ENCODE measurements around the gene FBXL19. TPM values are rescaled to one million over a fixed set of nuclear protein-coding genes. Genes with fewer than 3 reads are reported as not detected.

FBXL19 gene
- total RNA-seq, 2 experiments from 2014 or later, result 16.1 to 34.8 TPM

- no peaks in the 10 kb centered on the region for H3K9me2 ChIP-seq (ENCODE audit: insufficient read depth, low read length)
- intact Hi-C loops (cut with micrococcal nuclease; ENCODE audit: unreplicated experiment), result loop anchor here (1.0 to 10.0 kb wide), 3 partner anchors 110 to 457 kb away; partner anchors contain the start of gene ZNF843
- H3K4me1 ChIP-seq (ENCODE audit: insufficient read depth, low read length, poor library complexity, severe bottlenecking), result no peaks in the 10 kb centered on the region
- H3K27ac ChIP-seq (ENCODE audit: low read depth, low read length, poor library complexity, severe bottlenecking), result no peak overlapping the region
- no peaks in the 10 kb centered on the region for H3K79me2 ChIP-seq (ENCODE audit: insufficient read depth, low read depth, low read length)
- DNase-seq (ENCODE audit: low spot score), result no peak
- H3K4me3 ChIP-seq (ENCODE audit: low read depth, low read length, poor library complexity, severe bottlenecking), result no peak overlapping the region
- BruUV-seq (replicated peaks), result no TSS peak
- no peak overlapping the region for H3K4me2 ChIP-seq (ENCODE audit: low read length)
- no peaks in the 10 kb centered on the region for H3K9me3 ChIP-seq (ENCODE audit: low read length)
- no peaks in the 10 kb centered on the region for H4K20me1 ChIP-seq (ENCODE audit: insufficient read depth, low read length)
- TF ChIP-seq, protein P1, sequence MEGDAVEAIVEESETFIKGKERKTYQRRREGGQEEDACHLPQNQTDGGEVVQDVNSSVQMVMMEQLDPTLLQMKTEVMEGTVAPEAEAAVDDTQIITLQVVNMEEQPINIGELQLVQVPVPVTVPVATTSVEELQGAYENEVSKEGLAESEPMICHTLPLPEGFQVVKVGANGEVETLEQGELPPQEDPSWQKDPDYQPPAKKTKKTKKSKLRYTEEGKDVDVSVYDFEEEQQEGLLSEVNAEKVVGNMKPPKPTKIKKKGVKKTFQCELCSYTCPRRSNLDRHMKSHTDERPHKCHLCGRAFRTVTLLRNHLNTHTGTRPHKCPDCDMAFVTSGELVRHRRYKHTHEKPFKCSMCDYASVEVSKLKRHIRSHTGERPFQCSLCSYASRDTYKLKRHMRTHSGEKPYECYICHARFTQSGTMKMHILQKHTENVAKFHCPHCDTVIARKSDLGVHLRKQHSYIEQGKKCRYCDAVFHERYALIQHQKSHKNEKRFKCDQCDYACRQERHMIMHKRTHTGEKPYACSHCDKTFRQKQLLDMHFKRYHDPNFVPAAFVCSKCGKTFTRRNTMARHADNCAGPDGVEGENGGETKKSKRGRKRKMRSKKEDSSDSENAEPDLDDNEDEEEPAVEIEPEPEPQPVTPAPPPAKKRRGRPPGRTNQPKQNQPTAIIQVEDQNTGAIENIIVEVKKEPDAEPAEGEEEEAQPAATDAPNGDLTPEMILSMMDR (conservative IDR thresholded peaks at IDR 0.05; ENCODE audit: low read length), result no peak
- TF ChIP-seq EZH2phosphoT487 (IDR thresholded peaks at IDR 0.05; ENCODE audit: borderline replicate concordance, low read depth, low read length), result no peak
- H3K36me3 ChIP-seq (ENCODE audit: insufficient read depth, low read length), result peaks cover 58% of the 10 kb centered on the region
- H2AFZ ChIP-seq (ENCODE audit: low read length), result no peak overlapping the region
- CTCF ChIA-PET (ENCODE audit: unreplicated experiment), result interaction anchor here (0.6 kb wide), 1 partner anchor 38 kb away, joined by 3 read pairs; no protein-coding TSS in a partner anchor
- POLR2A ChIA-PET, result no interaction called here
These were observed 62.2 kb downstream of the FBXL19 start for GRCh38 chr16:30985401-30986128.

GRCh38 chr16:30986129-30986991 lies 63.0 kb downstream of the FBXL19 start:
- no peak overlapping the region for H3K27ac ChIP-seq (ENCODE audit: low read depth, low read length, poor library complexity, severe bottlenecking)
- no peak overlapping the region for H3K4me2 ChIP-seq (ENCODE audit: low read length)
- H3K4me1 ChIP-seq (ENCODE audit: insufficient read depth, low read length, poor library complexity, severe bottlenecking), result no peaks in the 10 kb centered on the region
- BruUV-seq (replicated peaks), result no TSS peak
- no peak overlapping the region for H3K4me3 ChIP-seq (ENCODE audit: low read depth, low read length, poor library complexity, severe bottlenecking)
- H3K9me2 ChIP-seq (ENCODE audit: insufficient read depth, low read length), result no peaks in the 10 kb centered on the region
- no peaks in the 10 kb centered on the region for H3K79me2 ChIP-seq (ENCODE audit: insufficient read depth, low read depth, low read length)
- TF ChIP-seq EZH2phosphoT487 (IDR thresholded peaks at IDR 0.05; ENCODE audit: borderline replicate concordance, low read depth, low read length), result no peak
- TF ChIP-seq, protein P1 (conservative IDR thresholded peaks at IDR 0.05; ENCODE audit: low read length), result no peak
- H2AFZ ChIP-seq (ENCODE audit: low read length), result no peak overlapping the region
- no peaks in the 10 kb centered on the region for H3K9me3 ChIP-seq (ENCODE audit: low read length)
- intact Hi-C loops (cut with micrococcal nuclease; ENCODE audit: unreplicated experiment), result loop anchor here (5.0 to 10.0 kb wide), 2 partner anchors 308 to 456 kb away; partner anchors contain the start of gene ZNF843
- CTCF ChIA-PET (ENCODE audit: unreplicated experiment), result no interaction called here
- H3K36me3 ChIP-seq (ENCODE audit: insufficient read depth, low read length), result peaks cover 50% of the 10 kb centered on the region
- H4K20me1 ChIP-seq (ENCODE audit: insufficient read depth, low read length), result no peaks in the 10 kb centered on the region
- no peak for DNase-seq (ENCODE audit: low spot score)
- POLR2A ChIA-PET, result no interaction called here

Data from OCI-LY7 (cell line).